Natural killer cell treated with Interleukin-12 subunit alpha and Interleukin-12 subunit beta and Interleukin-15 and Interleukin-18, amount 100 ng/mL, for 72 hours (primary cell): ENCODE data around the gene PHLPP1. TPM values are rescaled to one million over a fixed set of nuclear protein-coding genes. Genes with fewer than 3 reads are reported as not detected.

Experiments
- ATAC-seq, 2 donors: fragments of 150-1000 bp; cut with Tn5 transposase in 1 of 2; sonication (Bioruptor Pico), chemical (Tn5 transposase) in 1 of 2; 2 replicates each; pipeline ENCODE4 v1.10.0; 2021
- DNase-seq: peaks from one replicate; pipeline ENCODE4 v3.0.0; 2022; ENCODE audit warnings: low spot score
- H3K27ac Mint-ChIP-seq, 2 donors: 1 replicate in 1 of 2; 2 replicates in 1 of 2; pipeline ENCODE4 v1.8.0; 2022; ENCODE audit warnings: mixed read lengths in 2 of 2, mild to moderate bottlenecking in 1 of 2, moderate library complexity in 1 of 2
- H3K27me3 Mint-ChIP-seq, 2 donors: 1 replicate in 1 of 2; 2 replicates in 1 of 2; pipeline ENCODE4 v1.8.0; 2022; ENCODE audit warnings: mixed read lengths in 2 of 2
- H3K36me3 Mint-ChIP-seq: one replicate; pipeline ENCODE4 v1.8.0; 2022; ENCODE audit warnings: mixed read lengths
- H3K4me1 Mint-ChIP-seq, 2 donors: 1 replicate in 1 of 2; 2 replicates in 1 of 2; pipeline ENCODE4 v1.8.0; 2022; ENCODE audit warnings: low read depth in 2 of 2, mixed read lengths in 2 of 2, mild to moderate bottlenecking in 1 of 2
- H3K4me3 Mint-ChIP-seq: one replicate; pipeline ENCODE4 v1.8.0; 2022; ENCODE audit warnings: mixed read lengths
- H3K9me3 Mint-ChIP-seq: 2 replicates; pipeline ENCODE4 v1.8.0; 2022; ENCODE audit warnings: mixed read lengths
- total RNA-seq, 2 donors: library from RNA; stranded (reverse); gene quantifications; one replicate each; pipeline ENCODE4 v1.2.3, GENCODE V29; 2022

Gene PHLPP1
- total RNA-seq, 2 donors from 2014 or later: 8.3 to 12.7 TPM

DNA sequence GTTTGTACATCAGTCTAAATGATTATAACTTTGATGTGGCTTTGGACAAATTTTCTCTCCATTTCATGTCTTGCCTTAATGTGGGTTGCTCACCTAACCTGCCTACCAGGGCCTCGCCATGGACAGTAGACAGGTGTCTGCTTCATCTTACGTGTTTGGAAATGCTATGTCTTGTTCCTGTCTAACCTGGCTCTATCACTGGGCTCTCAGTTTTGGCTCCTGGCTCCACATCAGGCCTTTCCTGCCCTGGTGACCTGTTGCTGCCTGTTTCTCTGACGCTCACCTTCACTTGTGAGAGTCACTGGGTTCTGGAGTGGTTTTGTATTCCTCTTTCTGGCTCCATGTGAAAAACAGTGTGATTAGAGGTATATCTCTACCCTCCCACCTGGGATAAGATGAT is 65.9 kb downstream of the PHLPP1 start:
- ATAC-seq (no peak), DNase-seq (no peak)
- no peaks in the 10 kb centered on the region for H3K9me3 Mint-ChIP-seq
- no peaks in the 10 kb centered on the region for H3K27me3 Mint-ChIP-seq
- peaks cover 26% of the 10 kb centered on the region in 2 donors for H3K4me1 Mint-ChIP-seq
- no peak overlapping the region for H3K27ac Mint-ChIP-seq
- H3K4me3 Mint-ChIP-seq: no peak overlapping the region
- no peaks in the 10 kb centered on the region for H3K36me3 Mint-ChIP-seq

GRCh38 chr18:62781893-62782292 is 66.6 kb downstream of the PHLPP1 start:
- Mint-ChIP-seq H3K4me1 (peaks cover 26 to 30% of the 10 kb centered on the region in 2 donors), H3K36me3 (no peaks in the 10 kb centered on the region)
- DNase-seq: no peak

GRCh38 chr18:62784338-62784965 is 69.1 kb downstream of the PHLPP1 start:
- Mint-ChIP-seq H3K4me3 (peak overlapping the region; percentile 60), H3K27ac (peak overlapping the region; percentile 71 to 73), H3K36me3 (no peaks in the 10 kb centered on the region), H3K27me3 (no peaks in the 10 kb centered on the region), H3K9me3 (no peaks in the 10 kb centered on the region), H3K4me1 (peaks cover 24 to 30% of the 10 kb centered on the region in 2 donors)
- ATAC-seq (peak; percentile 67 to 83), DNase-seq (no peak)

More at GRCh38 chr18:62781893-62782292, 66.6 kb downstream of the PHLPP1 start:
- Mint-ChIP-seq H3K27ac (no peak overlapping the region), H3K27me3 (no peaks in the 10 kb centered on the region), H3K4me3 (no peak overlapping the region), H3K9me3 (no peaks in the 10 kb centered on the region)
- ATAC-seq: peak in 1 of 2 donors; percentile 32

- no peaks in the 10 kb centered on the region for H3K9me3 Mint-ChIP-seq
- no peaks in the 10 kb centered on the region for H3K27me3 Mint-ChIP-seq
- peak overlapping the region; percentile 71 to 73 for H3K27ac Mint-ChIP-seq
- H3K4me1 Mint-ChIP-seq: peaks cover 24 to 30% of the 10 kb centered on the region in 2 donors
- DNase-seq (no peak), ATAC-seq (peak in 1 of 2 donors; percentile 43)
- H3K36me3 Mint-ChIP-seq: no peaks in the 10 kb centered on the region
- H3K4me3 Mint-ChIP-seq: peak overlapping the region; percentile 60
Observed at GRCh38 chr18:62784966-62785413, 69.6 kb downstream of the PHLPP1 start.

DNA sequence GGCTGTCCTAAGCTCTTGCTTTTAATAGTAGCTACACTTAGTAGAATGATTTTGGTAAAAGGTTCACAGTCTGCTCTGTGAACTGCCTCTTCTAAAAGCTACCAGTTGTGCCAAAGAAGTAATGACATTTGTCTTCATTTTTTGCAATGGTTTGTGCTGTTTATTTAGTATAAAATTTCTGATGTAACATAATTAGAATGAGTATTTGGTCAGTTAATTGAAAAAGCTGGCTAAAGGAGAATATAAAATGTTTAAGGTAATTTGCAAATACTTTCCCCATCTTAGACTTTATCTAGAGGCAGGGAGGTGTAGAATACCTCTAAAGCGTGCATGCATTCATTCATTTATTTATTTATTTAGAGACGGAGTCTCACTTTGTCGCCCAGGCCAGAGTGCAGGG is 71.3 kb downstream of the PHLPP1 start:
- Mint-ChIP-seq H3K36me3 (no peaks in the 10 kb centered on the region), H3K4me3 (no peak overlapping the region), H3K27me3 (no peaks in the 10 kb centered on the region), H3K9me3 (no peaks in the 10 kb centered on the region), H3K4me1 (peaks cover 31 to 36% of the 10 kb centered on the region in 2 donors), H3K27ac (no peak overlapping the region)
- no peak for DNase-seq
- no peak for ATAC-seq

- no peaks in the 10 kb centered on the region for H3K9me3 Mint-ChIP-seq
- DNase-seq: no peak
- ATAC-seq: no peak
- no peak overlapping the region for H3K4me3 Mint-ChIP-seq
- H3K36me3 Mint-ChIP-seq: no peaks in the 10 kb centered on the region
- no peaks in the 10 kb centered on the region for H3K27me3 Mint-ChIP-seq
- H3K4me1 Mint-ChIP-seq: peaks cover 27 to 40% of the 10 kb centered on the region in 2 donors
- H3K27ac Mint-ChIP-seq: no peak overlapping the region
Observed at GRCh38 chr18:62788111-62788510, 72.8 kb downstream of the PHLPP1 start.

DNA sequence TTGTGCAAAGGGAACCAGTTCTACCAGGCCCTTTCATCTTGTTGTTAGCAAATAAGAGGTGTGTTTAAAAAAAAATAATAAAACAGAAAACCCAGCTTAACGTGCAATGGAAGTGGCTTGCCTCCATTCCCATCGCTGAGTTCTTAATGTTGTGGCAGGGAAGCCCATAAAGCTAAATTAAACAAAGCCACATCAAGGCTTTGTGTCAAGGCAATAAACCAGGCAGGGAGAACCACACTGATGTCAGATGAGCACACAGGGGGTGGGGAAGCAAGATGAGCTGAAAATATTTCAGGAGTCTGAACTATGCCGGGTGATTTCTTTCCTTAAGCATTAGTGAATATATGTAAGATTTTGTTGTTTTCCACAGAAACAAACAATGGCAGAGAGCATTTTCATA is 73.5 kb downstream of the PHLPP1 start:
- Mint-ChIP-seq H3K9me3 (no peaks in the 10 kb centered on the region), H3K36me3 (no peaks in the 10 kb centered on the region), H3K4me1 (peaks cover 23 to 36% of the 10 kb centered on the region in 2 donors), H3K4me3 (no peak overlapping the region), H3K27ac (no peak overlapping the region), H3K27me3 (no peaks in the 10 kb centered on the region)
- no peak for ATAC-seq
- DNase-seq: no peak

GRCh38 chr18:62790871-62791772 is 75.8 kb downstream of the PHLPP1 start:
- DNase-seq (no peak), ATAC-seq (no peak)
- Mint-ChIP-seq H3K4me3 (no peak overlapping the region), H3K27me3 (no peaks in the 10 kb centered on the region), H3K9me3 (no peaks in the 10 kb centered on the region), H3K4me1 (peaks cover 14 to 23% of the 10 kb centered on the region in 2 donors), H3K27ac (no peak overlapping the region), H3K36me3 (no peaks in the 10 kb centered on the region)

- no peak overlapping the region for H3K27ac Mint-ChIP-seq
- no peaks in the 10 kb centered on the region for H3K27me3 Mint-ChIP-seq
Observed at GRCh38 chr18:62792016-62792415, 76.7 kb downstream of the PHLPP1 start.

GRCh38 chr18:62795813-62796212 is 80.5 kb downstream of the PHLPP1 start:
- Mint-ChIP-seq H3K27ac (no peak overlapping the region), H3K36me3 (no peaks in the 10 kb centered on the region), H3K4me3 (no peak overlapping the region), H3K4me1 (peaks cover 8 to 23% of the 10 kb centered on the region in 2 donors), H3K27me3 (no peaks in the 10 kb centered on the region), H3K9me3 (no peaks in the 10 kb centered on the region)
- peak in 1 of 2 donors; percentile 69 for ATAC-seq
- DNase-seq: no peak

More at GRCh38 chr18:62792016-62792415, 76.7 kb downstream of the PHLPP1 start:
- DNase-seq (no peak), ATAC-seq (no peak)
- H3K4me1 Mint-ChIP-seq: peaks cover 14 to 22% of the 10 kb centered on the region in 2 donors
- no peaks in the 10 kb centered on the region for H3K9me3 Mint-ChIP-seq
- no peaks in the 10 kb centered on the region for H3K36me3 Mint-ChIP-seq
- H3K4me3 Mint-ChIP-seq: no peak overlapping the region

GRCh38 chr18:62796216-62796621 is 80.9 kb downstream of the PHLPP1 start:
- peak in 1 of 2 donors; percentile 33 for ATAC-seq
- Mint-ChIP-seq H3K9me3 (no peaks in the 10 kb centered on the region), H3K4me3 (no peak overlapping the region)

GRCh38 chr18:62797329-62797728 is 82.0 kb downstream of the PHLPP1 start:
- DNase-seq (no peak), ATAC-seq (no peak)
- no peak overlapping the region for H3K27ac Mint-ChIP-seq
- H3K9me3 Mint-ChIP-seq: no peaks in the 10 kb centered on the region
- H3K36me3 Mint-ChIP-seq: no peaks in the 10 kb centered on the region
- no peaks in the 10 kb centered on the region for H3K27me3 Mint-ChIP-seq
- no peak overlapping the region for H3K4me3 Mint-ChIP-seq
- peaks cover 6 to 20% of the 10 kb centered on the region in 2 donors for H3K4me1 Mint-ChIP-seq

More at GRCh38 chr18:62796216-62796621, 80.9 kb downstream of the PHLPP1 start:
- DNase-seq: no peak
- Mint-ChIP-seq H3K27me3 (no peaks in the 10 kb centered on the region), H3K27ac (no peak overlapping the region), H3K4me1 (peaks cover 8 to 22% of the 10 kb centered on the region in 2 donors), H3K36me3 (no peaks in the 10 kb centered on the region)

- ATAC-seq (no peak), DNase-seq (no peak)
- Mint-ChIP-seq H3K4me3 (no peak overlapping the region), H3K4me1 (peaks cover 6 to 17% of the 10 kb centered on the region in 2 donors), H3K36me3 (no peaks in the 10 kb centered on the region), H3K9me3 (no peaks in the 10 kb centered on the region), H3K27me3 (no peaks in the 10 kb centered on the region), H3K27ac (no peak overlapping the region)
Observed at GRCh38 chr18:62799977-62800376, 84.6 kb downstream of the PHLPP1 start.

DNA sequence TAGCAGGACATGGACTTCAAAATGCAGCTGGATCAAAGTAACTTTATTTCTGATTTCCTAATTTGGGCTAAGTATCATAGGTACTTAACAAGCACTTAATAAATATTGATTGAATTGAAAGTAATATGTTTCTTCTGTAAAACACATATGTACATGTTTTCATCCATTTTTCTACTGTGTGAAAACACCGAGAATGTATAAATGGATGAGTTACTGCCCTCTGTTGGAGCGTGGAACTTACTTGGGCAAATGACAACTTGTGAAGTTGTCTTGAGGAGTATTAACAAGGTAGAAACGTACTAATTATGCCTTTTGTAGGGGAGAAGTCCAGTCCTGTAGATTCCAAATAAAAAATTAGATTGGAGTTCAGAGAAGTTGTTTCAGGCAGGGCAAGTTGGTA is 87.2 kb downstream of the PHLPP1 start:
- DNase-seq: no peak
- no peaks in the 10 kb centered on the region for H3K36me3 Mint-ChIP-seq
- no peaks in the 10 kb centered on the region for H3K9me3 Mint-ChIP-seq
- ATAC-seq: no peak
- peaks cover 0 to 6% of the 10 kb centered on the region in 2 donors for H3K4me1 Mint-ChIP-seq
- no peak overlapping the region for H3K27ac Mint-ChIP-seq
- no peaks in the 10 kb centered on the region for H3K27me3 Mint-ChIP-seq
- no peak overlapping the region for H3K4me3 Mint-ChIP-seq
